RWPE1 (cell line): Measurements from ENCODE around the gene NT5C1A.
A peak's percentile ranks its signal among the peaks of the same experiment; 100 is the strongest.

Source experiments
- CTCF ChIA-PET: fragments of 350-600 bp; sonication (Branson Sonifier 250); formaldehyde crosslinking; extraction: SDS; loops from one replicate; lab custom pipeline; 2021; lab: Yijun Ruan, JAX
- POLR2A ChIA-PET: fragments of 400-600 bp; formaldehyde crosslinking; extraction: SDS; loops from one replicate; lab custom pipeline; 2020; ENCODE audit warnings: antibody characterized with exemption; ENCODE audit not compliant: low non-redundant PET; lab: Yijun Ruan, JAX
- DNase-seq: peaks from one replicate; pipeline ENCODE4 v3.0.0; 2012; ENCODE audit warnings: low spot score
- H3K27ac ChIP-seq: fragments of 450-650 bp; 2 replicates; pipeline ENCODE4 v1.5.1; 2017
- CTCF ChIP-seq: fragments of 450-650 bp; conservative IDR thresholded peaks from 2 replicates; pipeline ENCODE4 v1.5.1; 2017; ENCODE audit warnings: low read depth, mild to moderate bottlenecking

Gene NT5C1A

GRCh38 chr1:39656391-39656790 lies 15.5 kb downstream of the NT5C1A start:
- no peak for DNase-seq
- H3K27ac ChIP-seq = no peak overlapping the region
- TF ChIP-seq CTCF = no peak
- POLR2A ChIA-PET = no interaction called here
- CTCF ChIA-PET = interaction anchor here (0.6 kb wide), 1 partner anchor 23 kb away, joined by 3 read pairs; no protein-coding TSS in a partner anchor

DNA sequence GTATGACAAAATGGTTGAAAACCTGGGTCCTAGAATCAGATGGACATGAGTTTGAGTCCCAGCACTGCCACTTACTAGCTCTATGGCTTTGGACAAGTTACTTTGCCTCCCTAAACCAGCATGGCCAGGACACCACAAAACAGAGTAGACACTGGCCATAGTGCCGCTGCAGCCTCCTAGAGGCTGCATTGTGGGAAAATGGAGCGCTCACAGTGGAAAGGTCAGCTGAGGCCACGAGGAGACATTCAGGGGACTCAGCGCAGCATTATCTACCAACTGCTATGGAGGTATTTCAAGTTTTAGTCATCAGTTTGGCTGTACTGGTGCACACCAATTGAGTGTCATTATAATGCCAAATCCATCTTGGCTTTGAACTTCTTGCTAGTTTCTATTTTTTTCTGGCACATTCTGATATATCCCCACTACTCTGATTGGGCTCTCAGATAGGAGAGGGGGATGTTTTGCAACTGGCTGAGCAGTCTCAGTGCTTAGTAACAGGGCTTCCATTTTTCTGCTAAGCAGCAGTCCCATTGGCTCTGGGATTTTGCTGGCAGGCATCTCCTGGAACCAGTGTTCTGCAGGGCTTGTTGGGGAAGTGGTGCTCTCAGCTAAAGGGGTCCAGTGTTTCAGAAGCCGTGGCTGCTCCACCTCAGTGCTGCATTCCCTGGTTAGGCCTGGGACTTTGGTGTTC lies 16.2 kb downstream of the NT5C1A start:
- POLR2A ChIA-PET = no interaction called here
- no peak for DNase-seq
- CTCF ChIA-PET = interaction anchor here (0.6 kb wide), 1 partner anchor 517 kb away, joined by 6 read pairs; no protein-coding TSS in a partner anchor

DNA sequence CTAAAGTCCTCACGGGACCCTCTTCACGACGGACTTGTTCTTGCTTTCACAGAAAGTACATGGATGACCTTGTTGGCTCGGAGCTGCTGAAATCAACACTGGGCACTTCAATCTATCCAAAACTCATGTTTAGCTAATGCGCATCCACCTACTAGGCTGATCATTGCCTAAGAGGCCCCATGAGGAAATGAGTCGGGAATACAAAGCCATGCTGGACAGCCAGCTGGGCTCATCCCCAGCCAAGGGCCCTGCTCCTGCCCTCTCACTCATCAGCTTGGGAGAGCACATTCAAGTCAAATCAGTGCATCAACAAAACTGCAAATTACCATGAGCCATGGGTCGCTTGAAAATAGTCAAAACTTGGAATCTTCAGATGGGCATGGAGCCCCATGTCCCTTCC lies 17.6 kb downstream of the NT5C1A start:
- TF ChIP-seq CTCF = no peak
- CTCF ChIA-PET = interaction anchor here (0.6 to 2.5 kb wide), 5 partner anchors 8 to 1960 kb away, joined by 3 to 15 read pairs (median 5); partner anchors contain the start of gene NT5C1A
- H3K27ac ChIP-seq = no peak overlapping the region
- POLR2A ChIA-PET = no interaction called here
- no peak for DNase-seq

More for the DNA sequence above, 16.2 kb downstream of the NT5C1A start:
- H3K27ac ChIP-seq = no peak overlapping the region
- no peak for TF ChIP-seq CTCF

GRCh38 chr1:39653546-39654031 lies 18.3 kb downstream of the NT5C1A start:
- POLR2A ChIA-PET = no interaction called here
- peak; percentile 60 for DNase-seq
- CTCF ChIA-PET = interaction anchor here (0.6 to 2.5 kb wide), 16 partner anchors 9 to 1959 kb away, joined by 3 to 15 read pairs (median 4); partner anchors contain the start of gene NT5C1A
- peak; percentile 87 for TF ChIP-seq CTCF
- no peak overlapping the region for H3K27ac ChIP-seq

DNA sequence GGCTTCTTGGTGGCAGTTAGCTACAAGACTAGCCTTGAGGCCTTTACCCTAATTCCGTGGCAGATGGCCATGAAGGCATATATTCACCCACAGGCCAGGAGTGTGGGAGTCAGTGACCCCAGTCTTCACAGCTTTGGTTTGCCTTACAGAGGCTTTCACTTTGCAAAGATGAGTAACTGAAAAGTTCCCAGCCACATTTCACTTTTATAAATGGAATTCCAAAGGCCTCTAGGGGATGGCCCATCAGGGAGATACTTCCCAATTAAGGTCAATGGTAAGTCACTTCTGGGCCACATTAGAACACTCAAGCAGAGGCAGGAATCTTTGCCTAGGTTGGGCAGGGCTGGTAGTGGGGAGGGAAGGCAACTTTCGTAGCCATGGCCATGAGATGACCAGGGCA lies 19.4 kb downstream of the NT5C1A start:
- H3K27ac ChIP-seq = no peak overlapping the region
- TF ChIP-seq CTCF = no peak
- CTCF ChIA-PET = interaction anchor here (0.7 to 2.5 kb wide), 3 partner anchors 8 to 265 kb away, joined by 3 to 15 read pairs (median 5); no protein-coding TSS in a partner anchor
- POLR2A ChIA-PET = no interaction called here
- no peak for DNase-seq

DNA sequence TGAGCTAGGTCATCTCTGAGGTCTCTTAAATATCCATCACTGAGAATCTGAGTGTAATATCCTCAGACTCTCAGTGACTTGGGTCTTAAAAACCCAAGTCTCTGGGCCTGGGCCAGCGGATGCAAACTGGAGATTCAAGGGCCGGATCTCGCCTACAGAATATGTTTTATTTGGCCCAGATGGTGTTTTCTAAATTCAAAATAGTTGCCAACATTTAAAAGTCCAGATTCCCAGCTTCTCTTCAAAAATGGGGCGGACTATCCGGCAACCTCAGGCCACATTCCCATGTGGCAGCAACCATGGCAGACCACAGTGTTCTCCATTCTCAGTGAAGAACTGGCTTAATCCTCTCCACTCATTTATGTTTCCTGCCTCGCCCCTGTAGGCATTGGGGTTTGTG lies 19.8 kb downstream of the NT5C1A start:
- TF ChIP-seq CTCF = no peak
- no peak for DNase-seq
- H3K27ac ChIP-seq = no peak overlapping the region
- CTCF ChIA-PET = interaction anchor here (0.7 kb wide), 1 partner anchor 264 kb away, joined by 3 read pairs; no protein-coding TSS in a partner anchor
- POLR2A ChIA-PET = no interaction called here
